A673 (cell line): Measurements from ENCODE around the gene LAMA3. TPM values are rescaled to one million over a fixed set of nuclear protein-coding genes. Genes with fewer than 3 reads are reported as not detected.

Experiments used
- BruUV-seq: library from RNA; stranded (reverse); fragments of 400-500 nt; replicated peaks from 2 replicates; lab custom pipeline; 2021; lab: Mats Ljungman, UMichigan
- CTCF ChIA-PET: fragments of 300-600 bp; sonication (Branson Sonifier 250); formaldehyde crosslinking; loops from one replicate; lab custom pipeline; 2022; ENCODE audit warnings: antibody characterized with exemption; lab: Charles Lee
- POLR2A ChIA-PET: fragments of 300-600 bp; sonication (Branson Sonifier 250); formaldehyde crosslinking; loops from one replicate; lab custom pipeline; 2022; ENCODE audit warnings: antibody characterized with exemption; ENCODE audit not compliant: low non-redundant PET; lab: Charles Lee
- DNase-seq: peaks from one replicate; pipeline ENCODE4 v3.0.0-alpha.2; 2015; ENCODE audit warnings: low spot score
- H3K27ac ChIP-seq: fragments of 200-600 bp; sonication (generic); 2 replicates; pipeline ENCODE4 v1.5.1; 2016; ENCODE audit warnings: mixed run types, low read depth, mild to moderate bottlenecking, mixed read lengths, antibody characterized with exemption, low read length; ENCODE audit not compliant: poor library complexity, severe bottlenecking
- H3K27me3 ChIP-seq: fragments of 200-600 bp; sonication (generic); replicated peaks from 2 replicates; pipeline ENCODE4 v1.6.1; 2017; ENCODE audit warnings: mixed run types, low read depth, mild to moderate bottlenecking, mixed read lengths, antibody characterized with exemption, low read length; ENCODE audit not compliant: insufficient read depth, poor library complexity
- H3K36me3 ChIP-seq: fragments of 200-600 bp; sonication (generic); 2 replicates; pipeline ENCODE4 v1.6.1; 2016; ENCODE audit warnings: mixed run types, mild to moderate bottlenecking, mixed read lengths, antibody characterized with exemption, low read length; ENCODE audit not compliant: insufficient read depth, poor library complexity, severe bottlenecking
- H3K4me1 ChIP-seq: fragments of 200-600 bp; sonication (generic); 2 replicates; pipeline ENCODE4 v1.6.1; 2017; ENCODE audit warnings: mixed run types, mild to moderate bottlenecking, mixed read lengths, antibody characterized with exemption, low read length; ENCODE audit not compliant: insufficient read depth, poor library complexity, severe bottlenecking
- H3K4me3 ChIP-seq: fragments of 200-600 bp; sonication (generic); 2 replicates; pipeline ENCODE4 v1.5.1; 2016; ENCODE audit warnings: low read depth, mixed run types, mild to moderate bottlenecking, mixed read lengths, low read length; ENCODE audit not compliant: poor library complexity, severe bottlenecking
- H3K9me3 ChIP-seq: fragments of 200-600 bp; sonication (generic); 2 replicates; pipeline ENCODE4 v1.6.1; 2016; ENCODE audit warnings: mixed run types, low read depth, mild to moderate bottlenecking, mixed read lengths, antibody characterized with exemption, low read length; ENCODE audit not compliant: poor library complexity, severe bottlenecking
- CTCF ChIP-seq: fragments of 300-800, 200-600 bp; sonication (generic); conservative IDR thresholded peaks from 2 replicates; pipeline ENCODE4 v1.5.1; 2017; ENCODE audit warnings: low read depth, mild to moderate bottlenecking, antibody characterized with exemption, low read length, moderate library complexity, mixed read lengths
- EZH2 ChIP-seq: fragments of 200-600 bp; sonication (generic); IDR thresholded peaks from 2 replicates; pipeline ENCODE4 v1.6.1; 2017; ENCODE audit warnings: borderline replicate concordance, low read depth, mild to moderate bottlenecking, mixed read lengths, antibody characterized with exemption, low read length; ENCODE audit not compliant: poor library complexity, severe bottlenecking
- intact Hi-C: fragments of 100-400 bp; cut with micrococcal nuclease; formaldehyde crosslinking; loops from one replicate; pipeline ENCODE4 v1.10.0; 2022; ENCODE audit not compliant: unreplicated experiment
- total RNA-seq: library from RNA; stranded (reverse); gene quantifications from 2 replicates; pipeline ENCODE4 v1.2.3, GENCODE V29; 2021

LAMA3 gene
- total RNA-seq, 1 experiment from 2014 or later, result 2.7 TPM

- TF ChIP-seq CTCF (no peak), EZH2 (no peak)
These were observed 305.9 kb downstream of the LAMA3 start for GRCh38 chr18:23995180-23995579.

GRCh38 chr18:23998018-23998417 is 308.8 kb downstream of the LAMA3 start:
- H3K4me3 ChIP-seq, result no peak overlapping the region
- ChIA-PET CTCF (no interaction called here), POLR2A (no interaction called here)
- TF ChIP-seq EZH2 (no peak), CTCF (no peak)
- peaks cover 6% of the 10 kb centered on the region for H3K4me1 ChIP-seq
- H3K36me3 ChIP-seq, result no peaks in the 10 kb centered on the region
- H3K9me3 ChIP-seq, result no peaks in the 10 kb centered on the region
- intact Hi-C loops, result no loop called here
- no TSS peak for BruUV-seq
- H3K27ac ChIP-seq, result no peak overlapping the region
- no peak for DNase-seq
- H3K27me3 ChIP-seq, result no peaks in the 10 kb centered on the region

More at GRCh38 chr18:23995180-23995579, 305.9 kb downstream of the LAMA3 start:
- no peaks in the 10 kb centered on the region for H3K9me3 ChIP-seq
- CTCF ChIA-PET, result no interaction called here
- no peak overlapping the region for H3K4me3 ChIP-seq
- intact Hi-C loops, result no loop called here
- no peaks in the 10 kb centered on the region for H3K27me3 ChIP-seq
- DNase-seq, result no peak
- POLR2A ChIA-PET, result no interaction called here
- no peak overlapping the region for H3K27ac ChIP-seq
- BruUV-seq, result no TSS peak
- peaks cover 6% of the 10 kb centered on the region for H3K4me1 ChIP-seq
- H3K36me3 ChIP-seq, result no peaks in the 10 kb centered on the region

GRCh38 chr18:23998820-23999219 is 309.6 kb downstream of the LAMA3 start:
- no peak for DNase-seq
- Histone ChIP-seq H3K9me3 (no peaks in the 10 kb centered on the region), H3K27ac (no peak overlapping the region), H3K27me3 (no peaks in the 10 kb centered on the region), H3K36me3 (no peaks in the 10 kb centered on the region), H3K4me1 (peaks cover 6% of the 10 kb centered on the region), H3K4me3 (no peak overlapping the region)
- no TSS peak for BruUV-seq
- POLR2A ChIA-PET, result no interaction called here
- intact Hi-C loops, result no loop called here
- CTCF ChIA-PET, result no interaction called here
- TF ChIP-seq CTCF (no peak), EZH2 (no peak)
